Endothelial cell of hepatic sinusoid (primary cell): ENCODE measurements around the gene COL18A1.

Experiments used
- in situ Hi-C: cut with HindIII; loops from 2 replicates; pipeline ENCODE4 v1.10.0; 2017; ENCODE audit warnings: low sequenced_read_pairs

Gene COL18A1

GRCh38 chr21:45401054-45401518, 3.9 kb upstream of the COL18A1 start:
- in situ Hi-C loops = no loop called here

- in situ Hi-C loops = no loop called here
Measured at GRCh38 chr21:45401916-45402900, 2.8 kb upstream of the COL18A1 start.

GRCh38 chr21:45403133-45403824, 1.7 kb upstream of the COL18A1 start:
- in situ Hi-C loops = no loop called here

GRCh38 chr21:45403825-45404729, 888 bp upstream of the COL18A1 start:
- in situ Hi-C loops = no loop called here

GRCh38 chr21:45405271-45405818, 380 bp downstream of the COL18A1 start:
- in situ Hi-C loops = no loop called here

GRCh38 chr21:45405819-45406762, 1.1 kb downstream of the COL18A1 start:
- in situ Hi-C loops = no loop called here

GRCh38 chr21:45406801-45407628, 2.0 kb downstream of the COL18A1 start:
- in situ Hi-C loops = no loop called here

GRCh38 chr21:45407629-45408247, 2.8 kb downstream of the COL18A1 start:
- in situ Hi-C loops = no loop called here

- in situ Hi-C loops = no loop called here
Measured at GRCh38 chr21:45408271-45408791, 3.4 kb downstream of the COL18A1 start.

- in situ Hi-C loops = no loop called here
Measured at GRCh38 chr21:45408801-45409261, 3.9 kb downstream of the COL18A1 start.

- in situ Hi-C loops = no loop called here
Measured at GRCh38 chr21:45409466-45410150, 4.6 kb downstream of the COL18A1 start.

GRCh38 chr21:45410151-45410864, 5.3 kb downstream of the COL18A1 start:
- in situ Hi-C loops = no loop called here

- in situ Hi-C loops = no loop called here
Measured at GRCh38 chr21:45410865-45411809, 6.2 kb downstream of the COL18A1 start.

- in situ Hi-C loops = no loop called here
Measured at GRCh38 chr21:45411810-45412206, 6.8 kb downstream of the COL18A1 start.

GRCh38 chr21:45412491-45412890, 7.5 kb downstream of the COL18A1 start:
- in situ Hi-C loops = no loop called here
